Measurements from ENCODE around the gene STPG1.

Gene STPG1

GRCh38 chr1:24341260-24341659 is 72.3 kb downstream of the STPG1 start:
- no peak for DNase-seq (ENCODE audit: low spot score)

- DNase-seq (ENCODE audit: low spot score): no peak
These were observed 72.8 kb downstream of the STPG1 start for GRCh38 chr1:24340770-24341169.

- no peak for DNase-seq (ENCODE audit: low spot score)
These were observed 73.6 kb downstream of the STPG1 start for GRCh38 chr1:24339996-24340395.

GRCh38 chr1:24338447-24338846 is 75.1 kb downstream of the STPG1 start:
- DNase-seq (ENCODE audit: low spot score): no peak

- DNase-seq (ENCODE audit: low spot score): no peak
These were observed 76.1 kb downstream of the STPG1 start for GRCh38 chr1:24337455-24337854.

- DNase-seq (ENCODE audit: low spot score): no peak
These were observed 77.5 kb downstream of the STPG1 start for GRCh38 chr1:24336075-24336474.

- no peak for DNase-seq (ENCODE audit: low spot score)
These were observed 81.5 kb downstream of the STPG1 start for GRCh38 chr1:24331961-24332673.

- DNase-seq (ENCODE audit: low spot score): peak; percentile 30
These were observed 83.6 kb downstream of the STPG1 start for GRCh38 chr1:24329797-24330543.

- no peak for DNase-seq (ENCODE audit: low spot score)
These were observed 84.3 kb downstream of the STPG1 start for GRCh38 chr1:24329331-24329730.

GRCh38 chr1:24327891-24328290 is 85.7 kb downstream of the STPG1 start:
- DNase-seq (ENCODE audit: low spot score): no peak

- no peak for DNase-seq (ENCODE audit: low spot score)
These were observed 86.1 kb downstream of the STPG1 start for GRCh38 chr1:24327486-24327885.

GRCh38 chr1:24325587-24326449 is 87.8 kb downstream of the STPG1 start:
- no peak for DNase-seq (ENCODE audit: low spot score)

- no peak for DNase-seq (ENCODE audit: low spot score)
These were observed 88.7 kb downstream of the STPG1 start for GRCh38 chr1:24324903-24325302.

GRCh38 chr1:24323281-24323680 is 90.3 kb downstream of the STPG1 start:
- no peak for DNase-seq (ENCODE audit: low spot score)

- DNase-seq (ENCODE audit: low spot score): peak; percentile 33
These were observed 91.0 kb downstream of the STPG1 start for GRCh38 chr1:24322470-24323177.

GRCh38 chr1:24321697-24322469 is 91.7 kb downstream of the STPG1 start:
- peak; percentile 87 for DNase-seq (ENCODE audit: low spot score)

- DNase-seq (ENCODE audit: low spot score): no peak
These were observed 92.5 kb downstream of the STPG1 start for GRCh38 chr1:24321126-24321525.

- DNase-seq (ENCODE audit: low spot score): no peak
These were observed 93.6 kb downstream of the STPG1 start for GRCh38 chr1:24319962-24320361.

GRCh38 chr1:24319312-24319863 is 94.2 kb downstream of the STPG1 start, which contains the start of gene GRHL3:
Gene GRHL3, plus strand, starts transcription at chr1:24319357. Its CDS starts 195 bp downstream, at chr1:24319552.
- DNase-seq (ENCODE audit: low spot score): no peak

- no peak for DNase-seq (ENCODE audit: low spot score)
These were observed 94.8 kb downstream of the STPG1 start for GRCh38 chr1:24318615-24319311.
